Measurements from ENCODE around the gene PMS1. TPM values are rescaled to one million over a fixed set of nuclear protein-coding genes. Genes with fewer than 3 reads are reported as not detected.

Gene PMS1
- total and polyA plus RNA-seq, 12 donors = 4.1 to 17.3 (median 11.5) TPM

Other genes with a start within 250 kb of the PMS1 start
- gene SLC40A1, start 203.7 kb upstream of the PMS1 start, total RNA-seq = 10 to 100 TPM; 31.1 to 93.9 (median 47.9) TPM
- 10 to 100 TPM in 1 of 2 donors, 1 to 10 TPM in 1; 9.4 to 15.1 TPM for gene SLC40A1, start 203.7 kb upstream of the PMS1 start, polyA plus RNA-seq
- 10 to 100 TPM; 25.9 to 46.7 (median 30.8) TPM for gene ASNSD1, start 123.0 kb upstream of the PMS1 start, total RNA-seq
- gene ASNSD1, start 123.0 kb upstream of the PMS1 start, polyA plus RNA-seq = 10 to 100 TPM; 29.3 to 32.1 TPM
- 1 to 10 TPM; 4.4 to 9.3 (median 5.8) TPM for gene ANKAR, start 109.8 kb upstream of the PMS1 start, total RNA-seq
- 1 to 10 TPM in 1 of 2 donors, under 1 TPM in 1; 0.64 to 5.6 TPM for gene ANKAR, start 109.8 kb upstream of the PMS1 start, polyA plus RNA-seq
- gene OSGEPL1, start 21.7 kb upstream of the PMS1 start, total RNA-seq = 10 to 100 TPM in 5 of 10 donors, 1 to 10 TPM in 5; 5.8 to 14.1 (median 9.9) TPM
- 1 to 10 TPM; 3.9 to 5.0 TPM for gene OSGEPL1, start 21.7 kb upstream of the PMS1 start, polyA plus RNA-seq
- 10 to 100 TPM; 18.1 to 29.3 (median 23.5) TPM for gene ORMDL1, start 111 bp upstream of the PMS1 start, total RNA-seq
- 10 to 100 TPM; 34.7 to 88.2 TPM for gene ORMDL1, start 111 bp upstream of the PMS1 start, polyA plus RNA-seq

Data from heart right ventricle (tissue), 12 donors.